Activated CD4-positive, CD25-positive, alpha-beta regulatory T cell treated with anti-CD3 and anti-CD28 coated beads, Interleukin-2, amount 50 U/mL, for 16 hours (primary cell): ENCODE data around the gene ZNF365.
"Not testable (repeated sequence)": the region's sequence is repeated elsewhere in the genome, so short reads cannot be mapped to it uniquely, and the experiment has no call there.

Source experiments
- DNase-seq: peaks from one replicate; pipeline ENCODE4 v3.0.0-alpha.2; 2020; ENCODE audit warnings: low read depth, low spot score

ZNF365 gene

GRCh38 chr10:62377026-62377415 lies 2.9 kb downstream of the ZNF365 start:
- no peak for DNase-seq

- no peak for DNase-seq
These were observed 3.8 kb downstream of the ZNF365 start for GRCh38 chr10:62377966-62378365.

GRCh38 chr10:62378877-62379276 lies 4.7 kb downstream of the ZNF365 start:
- not testable (repeated sequence) for DNase-seq

- no peak for DNase-seq
These were observed 5.2 kb downstream of the ZNF365 start for GRCh38 chr10:62379394-62379793.

GRCh38 chr10:62380016-62380415 lies 5.8 kb downstream of the ZNF365 start:
- no peak for DNase-seq

GRCh38 chr10:62381385-62382102 lies 7.4 kb downstream of the ZNF365 start:
- no peak for DNase-seq

GRCh38 chr10:62382831-62383230 lies 8.7 kb downstream of the ZNF365 start:
- DNase-seq = no peak

- peak; percentile 44 for DNase-seq
These were observed 9.9 kb downstream of the ZNF365 start for GRCh38 chr10:62384057-62384446.

- no peak for DNase-seq
These were observed 10.4 kb downstream of the ZNF365 start for GRCh38 chr10:62384447-62385081.

GRCh38 chr10:62386356-62387320 lies 12.5 kb downstream of the ZNF365 start:
- no peak for DNase-seq

GRCh38 chr10:62388328-62388727 lies 14.2 kb downstream of the ZNF365 start:
- no peak for DNase-seq

GRCh38 chr10:62390497-62391176 lies 16.5 kb downstream of the ZNF365 start:
- DNase-seq = no peak

GRCh38 chr10:62393237-62393636 lies 19.1 kb downstream of the ZNF365 start:
- DNase-seq = no peak

- no peak for DNase-seq
These were observed 20.4 kb downstream of the ZNF365 start for GRCh38 chr10:62394556-62395018.

- DNase-seq = no peak
These were observed 21.7 kb downstream of the ZNF365 start for GRCh38 chr10:62395892-62396291.

- no peak for DNase-seq
These were observed 22.7 kb downstream of the ZNF365 start for GRCh38 chr10:62396864-62397263.

GRCh38 chr10:62399211-62399610 lies 25.0 kb downstream of the ZNF365 start:
- no peak for DNase-seq

- no peak for DNase-seq
These were observed 28.3 kb downstream of the ZNF365 start for GRCh38 chr10:62402508-62402907.

GRCh38 chr10:62410528-62410927 lies 36.4 kb downstream of the ZNF365 start:
- not testable (repeated sequence) for DNase-seq

GRCh38 chr10:62410934-62411333 lies 36.8 kb downstream of the ZNF365 start:
- DNase-seq = not testable (repeated sequence)

GRCh38 chr10:62413048-62413447 lies 38.9 kb downstream of the ZNF365 start:
- no peak for DNase-seq

- DNase-seq = no peak
These were observed 39.5 kb downstream of the ZNF365 start for GRCh38 chr10:62413652-62414051.
